ENCODE measurements around the gene PRPF39. TPM values are rescaled to one million over a fixed set of nuclear protein-coding genes. Genes with fewer than 3 reads are reported as not detected.

The PRPF39 gene
- total RNA-seq, 5 donors from 2014 or later (not counting 1 experiment from before 2014, with no cell fraction given), result 54.4 to 62.5 (median 56.9) TPM

GRCh38 chr14:45149602-45150001, 65.7 kb downstream of the PRPF39 start:
- ChIA-PET POLR2A (no interaction called here), CTCF (no interaction called here)
- peaks cover 0 to 9% of the 10 kb centered on the region in 2 donors for H3K36me3 ChIP-seq (ENCODE audit: control insufficient read depth in 2 of 2, extremely low read depth in 1 of 2, insufficient read depth in 1 of 2, low read length in 1 of 2)
- Mint-ChIP-seq H3K36me3 (peaks cover 22% of the 10 kb centered on the region), H3K9me3 (no peaks in the 10 kb centered on the region), H3K4me3 (no peak overlapping the region), H3K27me3 (no peaks in the 10 kb centered on the region), H3K4me1 (no peaks in the 10 kb centered on the region), H3K27ac (no peak overlapping the region)
- DNase-seq (no peak), ATAC-seq (replicated peaks in 1 of 4) (no peak)
- H3K4me1 ChIP-seq (ENCODE audit: control insufficient read depth in 1 of 2, extremely low read depth in 1 of 2, insufficient read depth in 2 of 2, low read length in 2 of 2), result no peaks in the 10 kb centered on the region
- WGBS (ENCODE audit: insufficient coverage), result no CpG with 5 or more reads among the region's 3 CpGs
- H3K4me3 ChIP-seq (ENCODE audit: control insufficient read depth in 1 of 2, extremely low read depth in 1 of 2, low read length in 1 of 2), result no peak overlapping the region
- no peaks in the 10 kb centered on the region for H3K9me3 ChIP-seq
- H3K27me3 ChIP-seq (replicated peaks in 1 of 2; ENCODE audit: control insufficient read depth in 2 of 2, extremely low read depth in 1 of 2, insufficient read depth in 2 of 2, low read length in 1 of 2), result no peaks in the 10 kb centered on the region
- H3K27ac ChIP-seq (ENCODE audit: low read length), result no peak overlapping the region

GRCh38 chr14:45150386-45150890, 66.5 kb downstream of the PRPF39 start:
- Histone ChIP-seq H3K4me1 (ENCODE audit: control insufficient read depth in 1 of 2, extremely low read depth in 1 of 2, insufficient read depth in 2 of 2, low read length in 2 of 2) (no peaks in the 10 kb centered on the region), H3K27me3 (replicated peaks in 1 of 2; ENCODE audit: control insufficient read depth in 2 of 2, extremely low read depth in 1 of 2, insufficient read depth in 2 of 2, low read length in 1 of 2) (no peaks in the 10 kb centered on the region), H3K9me3 (no peaks in the 10 kb centered on the region), H3K36me3 (ENCODE audit: control insufficient read depth in 2 of 2, extremely low read depth in 1 of 2, insufficient read depth in 1 of 2, low read length in 1 of 2) (peaks cover 0 to 9% of the 10 kb centered on the region in 2 donors), H3K27ac (ENCODE audit: low read length) (no peak overlapping the region), H3K4me3 (ENCODE audit: control insufficient read depth in 1 of 2, extremely low read depth in 1 of 2, low read length in 1 of 2) (no peak overlapping the region)
- POLR2A ChIA-PET, result no interaction called here
- Mint-ChIP-seq H3K36me3 (peaks cover 16% of the 10 kb centered on the region), H3K27me3 (no peaks in the 10 kb centered on the region), H3K4me3 (no peak overlapping the region), H3K9me3 (no peaks in the 10 kb centered on the region), H3K27ac (no peak overlapping the region), H3K4me1 (no peaks in the 10 kb centered on the region)
- WGBS (ENCODE audit: insufficient coverage), result 100% methylated on average over 1 of the region's 4 CpGs
- DNase-seq (no peak), ATAC-seq (replicated peaks in 1 of 4) (no peak)
- CTCF ChIA-PET, result no interaction called here

GRCh38 chr14:45156067-45156466, 72.2 kb downstream of the PRPF39 start:
- CTCF ChIA-PET, result no interaction called here
- Histone ChIP-seq H3K36me3 (ENCODE audit: control insufficient read depth in 2 of 2, extremely low read depth in 1 of 2, insufficient read depth in 1 of 2, low read length in 1 of 2) (peaks cover 0 to 3% of the 10 kb centered on the region in 2 donors), H3K27ac (ENCODE audit: low read length) (no peak overlapping the region), H3K4me1 (ENCODE audit: control insufficient read depth in 1 of 2, extremely low read depth in 1 of 2, insufficient read depth in 2 of 2, low read length in 2 of 2) (no peaks in the 10 kb centered on the region), H3K27me3 (replicated peaks in 1 of 2; ENCODE audit: control insufficient read depth in 2 of 2, extremely low read depth in 1 of 2, insufficient read depth in 2 of 2, low read length in 1 of 2) (no peaks in the 10 kb centered on the region), H3K9me3 (no peaks in the 10 kb centered on the region), H3K4me3 (ENCODE audit: control insufficient read depth in 1 of 2, extremely low read depth in 1 of 2, low read length in 1 of 2) (no peak overlapping the region)
- Mint-ChIP-seq H3K36me3 (peaks cover 10% of the 10 kb centered on the region), H3K27me3 (no peaks in the 10 kb centered on the region), H3K4me1 (no peaks in the 10 kb centered on the region), H3K9me3 (no peaks in the 10 kb centered on the region), H3K4me3 (no peak overlapping the region), H3K27ac (no peak overlapping the region)
- ATAC-seq (replicated peaks in 1 of 4), result no peak
- POLR2A ChIA-PET, result no interaction called here
- DNase-seq, result no peak

Other genes starting within 250 kb of the PRPF39 start
- gene KLHL28, start 122.2 kb upstream of the PRPF39 start, total RNA-seq, result 10 to 100 TPM; 28.0 to 47.9 (median 35.0) TPM
- 10 to 100 TPM; 10.9 to 17.1 (median 11.1) TPM for gene TOGARAM1, start 121.9 kb upstream of the PRPF39 start, total RNA-seq
- gene FKBP3, start 50.4 kb downstream of the PRPF39 start, total RNA-seq, result 10 to 100 TPM; 33.8 to 49.3 (median 45.2) TPM
- gene FANCM, start 51.8 kb downstream of the PRPF39 start, total RNA-seq, result 10 to 100 TPM in 1 of 5 donors, 1 to 10 TPM in 4; 7.5 to 10.5 (median 8.7) TPM
- gene MIS18BP1, start 169.1 kb downstream of the PRPF39 start, total RNA-seq, result 10 to 100 TPM; 20.8 to 34.0 (median 27.6) TPM